Adipocyte (in vitro differentiated cells): Measurements from ENCODE around the gene TBC1D5.

Experiments used
- DNase-seq: peaks from one replicate; pipeline ENCODE4 v3.0.0-alpha.2; 2015; ENCODE audit warnings: low read depth
- H3K27me3 ChIP-seq: replicated peaks from 2 replicates; pipeline ENCODE4 v1.7.0; 2013; ENCODE audit warnings: mild to moderate bottlenecking, low read length, moderate library complexity; ENCODE audit not compliant: control insufficient read depth, insufficient read depth
- H3K36me3 ChIP-seq: 2 replicates; pipeline ENCODE4 v1.7.0; 2013; ENCODE audit warnings: low read length, mild to moderate bottlenecking, moderate library complexity; ENCODE audit not compliant: control insufficient read depth, insufficient read depth, severe bottlenecking
- H3K4me1 ChIP-seq: 2 replicates; pipeline ENCODE4 v1.7.0; 2013; ENCODE audit warnings: mild to moderate bottlenecking, low read length, moderate library complexity; ENCODE audit not compliant: control insufficient read depth, insufficient read depth
- H3K4me3 ChIP-seq: 2 replicates; pipeline ENCODE4 v1.7.0; 2013; ENCODE audit warnings: mild to moderate bottlenecking, low read length, moderate library complexity
- H3K9ac ChIP-seq: 2 replicates; pipeline ENCODE4 v1.7.0; 2013; ENCODE audit warnings: mild to moderate bottlenecking, low read length, moderate library complexity
- H3K9me3 ChIP-seq: 2 replicates; pipeline ENCODE4 v1.7.0; 2013; ENCODE audit warnings: mild to moderate bottlenecking, low read length, moderate library complexity; ENCODE audit not compliant: control insufficient read depth

Gene TBC1D5

DNA sequence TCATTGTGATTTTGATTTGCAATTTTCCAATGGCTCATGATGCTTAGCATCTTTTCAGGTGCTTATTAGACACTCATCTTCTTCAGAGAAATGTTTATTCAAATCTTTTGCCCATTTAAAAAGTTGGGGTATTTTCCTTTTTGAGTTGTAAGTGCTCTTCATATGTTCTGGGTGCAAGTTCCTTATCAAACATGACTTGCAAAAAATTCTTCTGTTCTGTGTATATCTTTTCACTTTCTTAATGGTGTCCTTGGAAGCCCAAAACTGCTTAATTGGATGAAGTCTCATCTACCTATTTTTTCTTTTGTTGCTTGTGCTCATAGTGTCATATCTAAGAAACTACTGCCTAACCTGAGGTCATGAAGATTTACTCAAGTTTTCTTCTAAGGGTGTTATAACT is 524.8 kb downstream of the TBC1D5 start:
- no peak overlapping the region for H3K4me3 ChIP-seq
- H3K27me3 ChIP-seq = no peaks in the 10 kb centered on the region
- DNase-seq = no peak
- peaks cover 9% of the 10 kb centered on the region for H3K36me3 ChIP-seq
- peaks cover 6% of the 10 kb centered on the region for H3K9me3 ChIP-seq
- H3K9ac ChIP-seq = no peak overlapping the region
- H3K4me1 ChIP-seq = no peaks in the 10 kb centered on the region

DNA sequence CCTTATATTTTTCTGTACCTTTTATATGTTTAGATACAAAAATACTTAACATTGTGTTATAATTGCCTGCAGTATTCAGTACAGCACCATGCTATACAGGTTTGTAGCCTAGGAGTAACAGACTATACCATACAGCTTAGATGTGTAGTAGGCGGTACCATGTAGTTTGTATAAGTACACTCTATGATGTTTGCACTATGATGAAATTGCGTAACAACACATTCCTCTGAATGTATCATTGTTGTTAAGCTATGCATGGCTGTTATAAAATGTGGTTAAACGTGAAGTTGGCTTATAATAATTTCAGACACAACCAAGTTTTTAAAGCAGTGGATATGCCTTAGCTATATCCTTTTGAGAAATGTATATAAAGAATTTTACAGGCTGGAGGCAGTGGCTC is 529.3 kb downstream of the TBC1D5 start:
- peak; percentile 48 for DNase-seq
- Histone ChIP-seq H3K27me3 (no peaks in the 10 kb centered on the region), H3K9me3 (no peaks in the 10 kb centered on the region), H3K4me1 (no peaks in the 10 kb centered on the region), H3K4me3 (no peak overlapping the region), H3K36me3 (peaks cover 9% of the 10 kb centered on the region), H3K9ac (no peak overlapping the region)

DNA sequence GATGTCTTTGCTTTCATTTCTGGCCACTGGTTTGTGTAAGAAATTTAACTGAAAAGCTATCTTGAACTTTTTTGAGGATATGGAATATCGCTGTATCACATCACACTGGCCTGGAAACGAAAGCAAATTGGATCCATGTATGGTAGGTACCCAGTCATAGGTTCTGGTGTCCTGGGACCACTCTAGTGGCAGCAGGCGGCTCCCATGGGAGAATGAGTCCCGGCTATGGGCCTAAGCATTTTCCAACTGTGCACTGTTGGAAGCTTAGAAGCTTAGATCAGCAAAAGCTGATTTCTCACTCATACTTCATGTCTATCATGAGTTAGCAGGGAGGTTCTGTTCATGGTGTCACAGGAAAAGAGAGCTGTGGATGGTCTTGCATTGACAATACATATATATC is 534.5 kb downstream of the TBC1D5 start:
- no peak for DNase-seq
- Histone ChIP-seq H3K4me1 (peaks cover 15% of the 10 kb centered on the region), H3K9me3 (no peaks in the 10 kb centered on the region), H3K4me3 (no peak overlapping the region), H3K36me3 (peaks cover 2% of the 10 kb centered on the region), H3K27me3 (no peaks in the 10 kb centered on the region), H3K9ac (no peak overlapping the region)

GRCh38 chr3:17207019-17207418 is 535.4 kb downstream of the TBC1D5 start:
- Histone ChIP-seq H3K27me3 (no peaks in the 10 kb centered on the region), H3K9ac (no peak overlapping the region), H3K4me1 (peaks cover 15% of the 10 kb centered on the region), H3K9me3 (no peaks in the 10 kb centered on the region), H3K36me3 (no peaks in the 10 kb centered on the region), H3K4me3 (no peak overlapping the region)
- DNase-seq = peak; percentile 38

GRCh38 chr3:17204049-17204650 is 538.3 kb downstream of the TBC1D5 start:
- Histone ChIP-seq H3K4me1 (peaks cover 15% of the 10 kb centered on the region), H3K9ac (no peak overlapping the region), H3K4me3 (no peak overlapping the region), H3K27me3 (no peaks in the 10 kb centered on the region), H3K36me3 (no peaks in the 10 kb centered on the region), H3K9me3 (no peaks in the 10 kb centered on the region)
- DNase-seq = peak; percentile 18

- no peak overlapping the region for H3K4me3 ChIP-seq
- no peaks in the 10 kb centered on the region for H3K36me3 ChIP-seq
- no peak for DNase-seq
- no peaks in the 10 kb centered on the region for H3K9me3 ChIP-seq
- H3K27me3 ChIP-seq = no peaks in the 10 kb centered on the region
- no peaks in the 10 kb centered on the region for H3K4me1 ChIP-seq
- no peak overlapping the region for H3K9ac ChIP-seq
These were observed 540.9 kb downstream of the TBC1D5 start for GRCh38 chr3:17201538-17201937.

DNA sequence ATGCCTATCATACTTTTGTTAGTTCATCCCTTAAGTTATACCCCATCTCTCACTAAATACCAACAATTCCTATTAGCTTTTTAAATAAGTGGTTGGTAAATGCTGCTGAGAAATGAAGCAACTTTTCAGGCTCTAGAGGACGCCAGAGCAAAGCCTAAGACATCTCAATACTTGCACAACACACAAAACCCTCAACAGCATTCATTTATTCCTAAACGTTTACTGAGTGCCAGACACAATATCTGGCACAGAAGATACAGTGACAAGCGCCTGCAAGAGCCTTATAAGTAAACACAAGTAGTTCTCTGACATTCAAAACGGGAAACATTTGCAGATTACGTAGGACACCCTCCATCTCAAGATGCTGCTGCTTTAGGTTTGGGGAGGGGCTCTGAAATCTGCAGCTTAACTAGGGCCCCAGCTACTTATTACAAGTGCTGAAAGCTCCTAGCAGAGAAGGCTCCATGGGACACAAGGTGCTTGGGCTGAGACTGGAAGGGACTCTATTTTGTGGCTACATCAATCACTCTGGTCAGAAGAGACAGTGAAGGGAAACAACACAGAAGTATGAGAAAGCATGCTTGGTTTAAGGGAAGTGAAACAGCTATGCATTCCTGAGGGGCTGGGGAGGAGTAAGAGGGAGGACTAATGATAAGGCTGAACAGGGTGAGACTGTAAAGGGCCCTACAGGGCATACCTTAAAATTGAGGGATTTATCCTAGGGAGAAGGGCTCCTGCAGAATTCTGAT is 546.4 kb downstream of the TBC1D5 start:
- no peaks in the 10 kb centered on the region for H3K27me3 ChIP-seq
- H3K4me3 ChIP-seq = no peak overlapping the region
- no peaks in the 10 kb centered on the region for H3K36me3 ChIP-seq
- DNase-seq = peak; percentile 82
- no peaks in the 10 kb centered on the region for H3K9me3 ChIP-seq
- H3K9ac ChIP-seq = peak overlapping the region; percentile 15
- H3K4me1 ChIP-seq = peaks cover 18% of the 10 kb centered on the region

DNA sequence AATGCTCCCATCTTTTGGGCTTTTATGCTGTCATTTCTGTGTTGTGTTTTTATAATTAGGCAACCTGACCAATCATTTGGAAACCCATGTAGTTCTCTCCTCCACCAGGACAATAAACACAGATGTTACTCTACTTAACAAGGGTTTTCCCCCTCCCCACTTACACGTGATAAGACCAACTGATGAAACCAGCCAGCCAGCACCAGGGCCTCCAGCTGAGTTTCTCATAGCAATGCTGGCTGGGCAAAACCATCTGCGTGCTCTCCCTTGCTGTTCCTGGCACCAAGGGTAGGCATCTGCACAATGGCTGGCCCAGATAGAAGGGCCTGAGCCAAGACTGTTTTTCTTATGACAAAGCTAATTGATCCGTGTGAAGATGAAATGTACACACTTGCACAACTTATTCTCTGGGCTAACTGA is 547.2 kb downstream of the TBC1D5 start:
- no peaks in the 10 kb centered on the region for H3K36me3 ChIP-seq
- H3K9me3 ChIP-seq = no peaks in the 10 kb centered on the region
- H3K27me3 ChIP-seq = no peaks in the 10 kb centered on the region
- DNase-seq = peak; percentile 92
- peak overlapping the region; percentile 4 for H3K4me3 ChIP-seq
- peaks cover 18% of the 10 kb centered on the region for H3K4me1 ChIP-seq
- peak overlapping the region; percentile 15 for H3K9ac ChIP-seq

GRCh38 chr3:17194116-17194515 is 548.3 kb downstream of the TBC1D5 start:
- H3K9ac ChIP-seq = no peak overlapping the region
- H3K9me3 ChIP-seq = no peaks in the 10 kb centered on the region
- peaks cover 18% of the 10 kb centered on the region for H3K4me1 ChIP-seq
- H3K36me3 ChIP-seq = no peaks in the 10 kb centered on the region
- H3K27me3 ChIP-seq = no peaks in the 10 kb centered on the region
- no peak for DNase-seq
- H3K4me3 ChIP-seq = no peak overlapping the region

- H3K4me3 ChIP-seq = no peak overlapping the region
- DNase-seq = no peak
- no peaks in the 10 kb centered on the region for H3K9me3 ChIP-seq
- H3K9ac ChIP-seq = no peak overlapping the region
- no peaks in the 10 kb centered on the region for H3K27me3 ChIP-seq
- H3K4me1 ChIP-seq = peaks cover 18% of the 10 kb centered on the region
- no peaks in the 10 kb centered on the region for H3K36me3 ChIP-seq
These were observed 549.4 kb downstream of the TBC1D5 start for GRCh38 chr3:17192995-17193394.

GRCh38 chr3:17190353-17191078 is 551.9 kb downstream of the TBC1D5 start:
- no peaks in the 10 kb centered on the region for H3K9me3 ChIP-seq
- no peak overlapping the region for H3K9ac ChIP-seq
- no peak overlapping the region for H3K4me3 ChIP-seq
- DNase-seq = no peak
- H3K27me3 ChIP-seq = no peaks in the 10 kb centered on the region
- peaks cover 9% of the 10 kb centered on the region for H3K4me1 ChIP-seq
- H3K36me3 ChIP-seq = no peaks in the 10 kb centered on the region
